A549 treated with AZD2906 at 1 μM for 4 hours (cell line): ENCODE results near the gene KLHDC7A. TPM values are rescaled to one million over a fixed set of nuclear protein-coding genes. Genes with fewer than 3 reads are reported as not detected.

ENCODE experiments used
- total RNA-seq: library from RNA; stranded (reverse); fragments of 200-300 nt; extraction: Qiagen RNA extraction; gene quantifications from 5 replicates; pipeline ENCODE4 v1.2.3, GENCODE V29; 2022

The KLHDC7A gene
- 1.2 to 2.0 TPM (median 1.3 TPM) in 5 replicates for total RNA-seq

GRCh38 chr1:18480315-18481189, at the start of gene KLHDC7A:
TSS of gene KLHDC7A (plus strand) at chr1:18480930. CDS start at chr1:18480982, 52 bp downstream.

Other genes starting within 250 kb of the KLHDC7A start
- 0.75 to 0.88 TPM (median 0.85 TPM) in 5 replicates for gene PAX7, start 149.9 kb downstream of the KLHDC7A start, total RNA-seq